Progenitor cell of endocrine pancreas (in vitro differentiated cells): ENCODE data around the gene ARMC5. TPM values are rescaled to one million over a fixed set of nuclear protein-coding genes. Genes with fewer than 3 reads are reported as not detected.
A peak's percentile ranks its signal among the peaks of the same experiment; 100 is the strongest.

Experiments
- DNase-seq: peaks from one replicate; pipeline ENCODE4 v3.0.0; 2021; ENCODE audit warnings: low spot score; ENCODE audit not compliant: unreplicated experiment
- H3K27ac Mint-ChIP-seq: 2 replicates; pipeline ENCODE4 v1.8.0; 2021; ENCODE audit warnings: mild to moderate bottlenecking, moderate library complexity, mixed read lengths
- H3K27me3 Mint-ChIP-seq: 2 replicates; pipeline ENCODE4 v1.8.0; 2021; ENCODE audit warnings: mixed read lengths
- H3K36me3 Mint-ChIP-seq: 2 replicates; pipeline ENCODE4 v1.8.0; 2022; ENCODE audit warnings: mixed read lengths; ENCODE audit not compliant: insufficient read depth
- H3K4me1 Mint-ChIP-seq: 2 replicates; pipeline ENCODE4 v1.8.0; 2021; ENCODE audit warnings: low read depth, mixed read lengths
- H3K4me3 Mint-ChIP-seq: 2 replicates; pipeline ENCODE4 v1.8.0; 2021; ENCODE audit warnings: low read depth, mild to moderate bottlenecking, moderate library complexity, mixed read lengths
- H3K9me3 Mint-ChIP-seq: 2 replicates; pipeline ENCODE4 v1.8.0; 2021; ENCODE audit warnings: low read depth, mixed read lengths
- CTCF ChIP-seq: fragments of 200-600 bp; sonication (generic); IDR thresholded peaks from one replicate; pipeline ENCODE4 v1.5.0; 2021; ENCODE audit warnings: antibody characterized with exemption, mild to moderate bottlenecking; ENCODE audit not compliant: unreplicated experiment
- total RNA-seq: library from RNA; stranded (reverse); gene quantifications from 2 replicates; pipeline ENCODE4 v1.2.1, GENCODE V29; 2021

ARMC5 gene
- total RNA-seq, 1 donor from 2014 or later, result 14.8 TPM

DNA sequence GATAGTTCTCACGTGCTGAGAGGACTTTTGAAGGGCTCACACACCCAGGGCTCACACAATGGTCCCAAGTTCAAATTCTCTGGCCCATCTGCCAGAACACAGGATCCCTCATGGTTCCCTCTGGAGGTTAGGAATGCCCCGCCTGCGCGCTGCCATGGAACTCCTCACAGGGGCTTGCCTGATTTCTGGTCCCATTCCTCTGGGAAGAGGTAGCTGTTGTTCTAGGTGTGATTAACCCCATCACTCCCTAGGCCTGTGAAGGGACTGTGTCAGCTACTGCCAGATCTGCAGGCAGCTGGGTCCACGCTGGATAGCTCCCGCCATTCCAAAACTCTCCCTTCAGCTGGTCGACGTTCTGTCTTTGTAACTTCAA, 2.3 kb upstream of the ARMC5 start:
- Mint-ChIP-seq H3K9me3 (no peaks in the 10 kb centered on the region), H3K27me3 (no peaks in the 10 kb centered on the region), H3K4me1 (peaks cover 22% of the 10 kb centered on the region), H3K27ac (no peak overlapping the region), H3K4me3 (peak overlapping the region; percentile 9), H3K36me3 (peaks cover 1% of the 10 kb centered on the region)
- no peak for TF ChIP-seq CTCF
- no peak for DNase-seq

- peaks cover 1% of the 10 kb centered on the region for H3K36me3 Mint-ChIP-seq
- no peak for DNase-seq
- no peaks in the 10 kb centered on the region for H3K9me3 Mint-ChIP-seq
- TF ChIP-seq CTCF, result no peak
- peak overlapping the region; percentile 88 for H3K4me3 Mint-ChIP-seq
- peak overlapping the region; percentile 93 for H3K27ac Mint-ChIP-seq
- H3K4me1 Mint-ChIP-seq, result peaks cover 20% of the 10 kb centered on the region
- H3K27me3 Mint-ChIP-seq, result no peaks in the 10 kb centered on the region
These were observed 1.0 kb upstream of the ARMC5 start for GRCh38 chr16:31458073-31458843.

GRCh38 chr16:31459687-31460581, 633 bp downstream of the ARMC5 start:
- no peaks in the 10 kb centered on the region for H3K27me3 Mint-ChIP-seq
- peak overlapping the region; percentile 88 for H3K4me3 Mint-ChIP-seq

DNA sequence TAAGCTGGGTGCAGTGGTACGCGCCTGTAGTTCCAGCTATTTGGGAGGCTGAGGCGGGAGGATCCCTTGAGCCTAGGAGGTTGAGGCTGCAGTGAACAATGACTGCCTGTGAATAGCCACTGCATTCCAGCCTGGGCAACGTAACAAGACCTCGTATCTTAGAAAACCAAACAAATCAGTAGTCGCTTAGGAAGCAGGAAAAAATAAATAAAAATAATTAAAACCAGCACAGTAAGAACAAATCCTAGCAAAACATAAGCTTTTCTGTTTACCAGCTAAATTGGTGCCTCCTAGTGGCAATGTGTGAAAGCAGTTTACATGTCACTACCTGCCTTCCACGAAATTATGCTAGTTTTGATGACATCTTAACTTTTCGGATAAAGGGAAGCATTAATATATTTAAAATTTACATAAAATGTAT, 1.3 kb downstream of the ARMC5 start:
- Mint-ChIP-seq H3K4me3 (peak overlapping the region; percentile 88), H3K9me3 (no peaks in the 10 kb centered on the region), H3K27ac (peak overlapping the region; percentile 97), H3K4me1 (peaks cover 13% of the 10 kb centered on the region), H3K27me3 (no peaks in the 10 kb centered on the region), H3K36me3 (peaks cover 11% of the 10 kb centered on the region)
- peak; percentile 66 for TF ChIP-seq CTCF
- DNase-seq, result no peak

More at GRCh38 chr16:31459687-31460581, 633 bp downstream of the ARMC5 start:
- Mint-ChIP-seq H3K4me1 (peaks cover 15% of the 10 kb centered on the region), H3K36me3 (peaks cover 7% of the 10 kb centered on the region), H3K27ac (peak overlapping the region; percentile 98), H3K9me3 (no peaks in the 10 kb centered on the region)
- no peak for TF ChIP-seq CTCF
- DNase-seq, result peak; percentile 100

GRCh38 chr16:31461201-31461920, 2.1 kb downstream of the ARMC5 start:
- Mint-ChIP-seq H3K9me3 (no peaks in the 10 kb centered on the region), H3K4me3 (no peak overlapping the region), H3K27ac (no peak overlapping the region), H3K27me3 (no peaks in the 10 kb centered on the region), H3K4me1 (peaks cover 9% of the 10 kb centered on the region), H3K36me3 (peaks cover 10% of the 10 kb centered on the region)
- DNase-seq, result no peak
- no peak for TF ChIP-seq CTCF
